HG02588 (cell line): ENCODE results near the gene HHLA2.

Experiments used
- ATAC-seq: cut with Tn5 transposase; IDR thresholded peaks from one replicate; pipeline ENCODE4 v1.9.1; 2021; ENCODE audit warnings: mild to moderate bottlenecking, moderate library complexity; ENCODE audit not compliant: unreplicated experiment

HHLA2 gene

GRCh38 chr3:108412121-108412750 is 115.9 kb downstream of the HHLA2 start:
- no peak for ATAC-seq

- ATAC-seq, result no peak
These were observed 117.7 kb downstream of the HHLA2 start for GRCh38 chr3:108414007-108414406.

GRCh38 chr3:108415661-108416060 is 119.3 kb downstream of the HHLA2 start:
- ATAC-seq, result no peak

- ATAC-seq, result no peak
These were observed 119.9 kb downstream of the HHLA2 start for GRCh38 chr3:108416111-108416869.

GRCh38 chr3:108420926-108421325 is 124.6 kb downstream of the HHLA2 start:
- ATAC-seq, result no peak
